Measurements from ENCODE around the gene DAP3. TPM values are rescaled to one million over a fixed set of nuclear protein-coding genes. Genes with fewer than 3 reads are reported as not detected.
"Not testable (repeated sequence)": the region's sequence is repeated elsewhere in the genome, so short reads cannot be mapped to it uniquely, and the experiment has no call there.

Gene DAP3
- total and polyA plus RNA-seq, 11 donors = 79.0 to 170 (median 108) TPM

DNA sequence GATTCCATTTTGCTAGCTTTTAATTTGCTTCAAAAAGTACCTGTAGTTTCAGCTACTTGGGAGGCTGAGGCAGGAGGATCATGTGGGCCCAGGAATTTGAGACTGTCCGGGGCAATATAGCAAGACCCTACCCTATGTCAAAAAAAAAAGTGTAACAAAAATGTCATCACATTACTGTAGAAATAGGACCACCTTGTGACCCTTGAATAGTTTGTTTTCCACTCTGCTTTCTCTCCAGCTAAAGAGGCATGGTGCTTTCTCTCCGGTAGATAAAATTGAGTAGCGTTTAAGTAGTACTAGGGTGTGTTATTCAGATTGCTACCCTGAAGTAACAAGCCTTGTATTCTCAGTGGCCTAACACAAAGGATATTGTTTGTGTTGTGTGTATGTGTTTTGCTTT lies 23.7 kb downstream of the DAP3 start:
- H3K27me3 ChIP-seq; H3K4me3 ChIP-seq; H3K9me3 ChIP-seq; DNase-seq; H3K27ac ChIP-seq; intact Hi-C loops (cut with DNase I): not testable (repeated sequence)
- peak; percentile 35 to 61 (median 46) for ATAC-seq
- TF ChIP-seq, protein P1, sequence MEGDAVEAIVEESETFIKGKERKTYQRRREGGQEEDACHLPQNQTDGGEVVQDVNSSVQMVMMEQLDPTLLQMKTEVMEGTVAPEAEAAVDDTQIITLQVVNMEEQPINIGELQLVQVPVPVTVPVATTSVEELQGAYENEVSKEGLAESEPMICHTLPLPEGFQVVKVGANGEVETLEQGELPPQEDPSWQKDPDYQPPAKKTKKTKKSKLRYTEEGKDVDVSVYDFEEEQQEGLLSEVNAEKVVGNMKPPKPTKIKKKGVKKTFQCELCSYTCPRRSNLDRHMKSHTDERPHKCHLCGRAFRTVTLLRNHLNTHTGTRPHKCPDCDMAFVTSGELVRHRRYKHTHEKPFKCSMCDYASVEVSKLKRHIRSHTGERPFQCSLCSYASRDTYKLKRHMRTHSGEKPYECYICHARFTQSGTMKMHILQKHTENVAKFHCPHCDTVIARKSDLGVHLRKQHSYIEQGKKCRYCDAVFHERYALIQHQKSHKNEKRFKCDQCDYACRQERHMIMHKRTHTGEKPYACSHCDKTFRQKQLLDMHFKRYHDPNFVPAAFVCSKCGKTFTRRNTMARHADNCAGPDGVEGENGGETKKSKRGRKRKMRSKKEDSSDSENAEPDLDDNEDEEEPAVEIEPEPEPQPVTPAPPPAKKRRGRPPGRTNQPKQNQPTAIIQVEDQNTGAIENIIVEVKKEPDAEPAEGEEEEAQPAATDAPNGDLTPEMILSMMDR (IDR thresholded peaks at IDR 0.05) = peak in 3 of 12 donors; percentile 14 to 29 (median 20)
- peaks cover 0 to 13% (median 1%) of the 10 kb centered on the region in 12 donors for H3K4me1 ChIP-seq
- 60 to 74% (median 66%) methylated on average over 3 of the region's 3 CpGs for whole genome bisulfite sequencing, 4 donors
- peaks cover 0 to 66% (median 32%) of the 10 kb centered on the region in 9 donors for H3K36me3 ChIP-seq

DNA sequence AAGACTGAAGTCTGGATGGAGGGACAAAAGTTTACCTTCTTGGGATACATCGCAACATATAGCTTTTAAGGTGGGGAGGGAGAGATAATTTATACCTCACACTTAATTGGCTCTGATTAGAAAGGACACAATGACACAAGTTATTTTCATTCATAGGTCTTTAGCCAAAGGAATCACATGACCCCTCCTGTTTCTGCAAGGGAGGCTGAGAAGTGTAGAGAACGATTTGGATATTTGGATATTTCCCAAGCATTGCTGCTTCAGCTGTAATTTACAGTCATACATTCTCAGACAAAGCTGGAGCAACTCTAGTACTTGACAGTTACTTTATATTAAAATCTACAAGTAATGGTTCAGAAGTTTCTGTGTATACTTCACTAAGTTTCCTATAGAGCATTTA lies 24.2 kb downstream of the DAP3 start:
- H3K27me3 ChIP-seq = no peaks in the 10 kb centered on the region
- TF ChIP-seq POLR2A (IDR thresholded peaks at IDR 0.05) = no peak
- TF ChIP-seq, protein P1 (IDR thresholded peaks at IDR 0.05) = no peak
- H3K27ac ChIP-seq = no peak overlapping the region

DNA sequence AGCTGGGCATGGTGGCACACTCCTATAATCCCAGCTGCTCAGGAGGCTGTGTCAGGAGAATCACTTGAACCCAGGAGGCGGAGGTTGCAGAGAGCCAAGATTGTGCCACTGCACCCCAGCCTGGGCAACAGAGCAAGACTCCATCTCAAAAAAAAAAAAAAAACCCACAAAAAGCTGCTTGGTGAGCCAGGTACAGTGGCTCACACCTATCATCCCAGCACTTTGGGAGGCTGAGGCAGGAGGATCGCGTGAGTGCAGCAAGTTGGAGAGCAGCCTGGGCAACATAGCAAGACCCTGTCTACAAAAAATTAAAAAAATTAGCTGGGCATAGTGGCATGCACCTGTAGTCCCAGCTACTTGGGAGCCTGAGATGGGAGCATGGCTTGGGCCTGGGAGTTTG lies 26.2 kb downstream of the DAP3 start:
- WGBS, 4 donors = 93 to 98% (median 97%) methylated on average over 3 of the region's 3 CpGs
- H3K27ac ChIP-seq; DNase-seq; H3K4me3 ChIP-seq; intact Hi-C loops (cut with DNase I); H3K27me3 ChIP-seq; H3K9me3 ChIP-seq; ATAC-seq: not testable (repeated sequence)
- H3K36me3 ChIP-seq = peaks cover 0 to 74% (median 42%) of the 10 kb centered on the region in 9 donors
- peaks cover 0 to 13% (median 1%) of the 10 kb centered on the region in 12 donors for H3K4me1 ChIP-seq

More for the DNA sequence above, 24.2 kb downstream of the DAP3 start:
- Histone ChIP-seq H3K36me3 (peaks cover 0 to 70% (median 35%) of the 10 kb centered on the region in 9 donors), H3K9me3 (peaks cover 0 to 5% (median 0%) of the 10 kb centered on the region in 12 donors), H3K4me3 (no peak overlapping the region), H3K4me1 (peaks cover 0 to 13% (median 1%) of the 10 kb centered on the region in 12 donors)
- no peak for DNase-seq
- WGBS, 4 donors = 40 to 51% (median 42%) methylated on average over 2 of the region's 2 CpGs
- intact Hi-C loops (cut with DNase I) = no loop called here
- ATAC-seq = peak; percentile 33 to 61 (median 56)

DNA sequence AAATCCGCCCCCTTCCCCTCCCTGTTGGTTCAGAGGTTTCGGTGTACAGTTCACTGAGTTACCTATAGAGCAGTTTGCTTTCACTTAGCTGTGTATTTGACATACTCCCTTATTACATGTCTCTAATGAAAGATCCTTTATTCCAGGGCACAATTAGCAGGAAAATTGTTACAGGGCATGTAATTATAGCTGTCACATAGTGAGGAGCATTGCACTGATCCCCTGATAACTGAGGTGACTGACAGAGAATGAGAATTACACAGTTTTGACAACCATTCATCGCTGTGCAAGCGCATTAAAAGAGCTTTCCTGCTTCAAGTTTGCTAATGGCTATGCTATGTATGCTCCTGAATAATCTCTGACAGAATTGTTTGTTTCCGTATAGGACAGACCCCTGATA lies 26.9 kb downstream of the DAP3 start:
- peaks cover 0 to 13% (median 1%) of the 10 kb centered on the region in 12 donors for H3K4me1 ChIP-seq
- ATAC-seq = no peak
- no peak overlapping the region for H3K27ac ChIP-seq
- no peak overlapping the region for H3K4me3 ChIP-seq
- TF ChIP-seq, protein P1 (IDR thresholded peaks at IDR 0.05) = no peak
- TF ChIP-seq POLR2A (IDR thresholded peaks at IDR 0.05) = no peak
- H3K36me3 ChIP-seq = peaks cover 0 to 75% (median 40%) of the 10 kb centered on the region in 9 donors
- 95 to 99% (median 98%) methylated on average over 5 of the region's 5 CpGs for WGBS, 4 donors
- no peaks in the 10 kb centered on the region for H3K27me3 ChIP-seq
- H3K9me3 ChIP-seq = no peaks in the 10 kb centered on the region
- intact Hi-C loops (cut with DNase I) = no loop called here
- DNase-seq = no peak

DNA sequence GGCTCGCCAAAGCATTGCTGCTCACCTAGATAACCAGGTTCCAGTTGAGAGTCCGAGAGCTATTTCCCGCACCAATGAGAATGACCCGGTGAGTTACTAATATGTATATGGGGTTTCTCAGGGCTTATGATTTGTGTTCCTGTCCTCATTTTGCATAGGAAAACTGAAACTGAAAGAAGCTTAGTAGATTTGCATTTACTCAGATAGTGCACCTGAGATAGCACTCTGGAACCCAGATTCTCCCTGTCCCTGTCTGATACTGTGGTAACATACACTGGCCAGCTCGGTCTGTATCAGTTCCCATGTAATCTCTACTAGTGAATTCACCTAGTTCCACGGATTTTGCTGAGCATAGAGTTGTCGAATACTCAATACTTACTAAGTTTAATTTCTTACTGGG lies 28.1 kb downstream of the DAP3 start:
- DNase-seq (no peak), ATAC-seq (no peak)
- Histone ChIP-seq H3K36me3 (peaks cover 0 to 80% (median 51%) of the 10 kb centered on the region in 9 donors), H3K27me3 (no peaks in the 10 kb centered on the region), H3K9me3 (no peaks in the 10 kb centered on the region), H3K4me1 (peaks cover 0 to 13% (median 1%) of the 10 kb centered on the region in 12 donors), H3K4me3 (no peak overlapping the region), H3K27ac (no peak overlapping the region)
- TF ChIP-seq POLR2A (IDR thresholded peaks at IDR 0.05) = no peak
- TF ChIP-seq, protein P1 (IDR thresholded peaks at IDR 0.05) = no peak
- intact Hi-C loops (cut with DNase I) = no loop called here
- 95 to 97% (median 96%) methylated on average over 7 of the region's 7 CpGs for WGBS, 4 donors

DNA sequence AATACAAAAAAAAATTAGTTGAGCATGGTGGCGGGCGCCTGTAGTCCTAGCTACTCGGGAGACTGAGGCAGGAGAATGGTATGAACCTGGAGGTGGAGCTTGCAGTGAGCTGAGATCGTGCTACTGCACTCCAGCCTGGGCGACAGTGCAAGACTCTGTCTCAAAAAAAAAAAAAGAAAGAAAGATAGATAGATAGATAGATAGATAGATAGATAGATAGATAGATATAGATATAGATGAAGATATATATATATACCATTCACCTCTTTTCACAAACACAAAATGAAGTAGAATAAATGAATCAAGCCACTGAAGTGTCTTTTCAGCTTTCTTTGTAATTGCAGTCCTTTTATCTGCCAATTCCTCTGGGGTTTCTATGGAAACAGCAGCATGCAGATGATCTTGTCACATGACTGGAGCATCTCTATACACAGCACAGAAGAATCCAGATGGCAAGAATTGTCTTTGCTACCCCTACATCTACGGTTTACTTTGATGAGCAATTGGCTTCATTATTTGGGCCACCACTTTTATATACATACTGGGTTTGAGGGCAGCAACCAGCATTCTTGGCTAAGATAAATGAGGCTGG lies 29.7 kb downstream of the DAP3 start:
- DNase-seq; ATAC-seq; H3K4me3 ChIP-seq; H3K27me3 ChIP-seq; H3K9me3 ChIP-seq; intact Hi-C loops (cut with DNase I); H3K27ac ChIP-seq; H3K4me1 ChIP-seq: not testable (repeated sequence)
- 88 to 93% (median 89%) methylated on average over 6 of the region's 6 CpGs for WGBS, 4 donors
- H3K36me3 ChIP-seq = peaks cover 0 to 83% (median 57%) of the 10 kb centered on the region in 9 donors
